IMR-90 (cell line): ENCODE measurements around the gene S100A16.

ENCODE experiments used
- BHLHE40 ChIP-seq: fragments of 150-350 bp; IDR thresholded peaks from 2 replicates; pipeline ENCODE4 v1.6.1; 2016; ENCODE audit warnings: mild to moderate bottlenecking, low read depth, low read length
- CHD1 ChIP-seq: IDR thresholded peaks from 2 replicates; pipeline ENCODE4 v1.6.1; 2012; ENCODE audit warnings: low read depth, low read length, improper control_type of control experiment
- MAFK ChIP-seq: IDR thresholded peaks from 2 replicates; pipeline ENCODE4 v1.6.1; 2012; ENCODE audit warnings: low read depth, low read length, improper control_type of control experiment
- MAZ ChIP-seq: IDR thresholded peaks from 2 replicates; pipeline ENCODE4 v1.6.1; 2012; ENCODE audit warnings: low read depth, mild to moderate bottlenecking, low read length, improper control_type of control experiment, moderate library complexity, borderline replicate concordance
- MXI1 ChIP-seq: IDR thresholded peaks from 2 replicates; pipeline ENCODE4 v1.6.1; 2012; ENCODE audit warnings: low read depth, mild to moderate bottlenecking, low read length, moderate library complexity, borderline replicate concordance
- NFE2L2 ChIP-seq: fragments of 150-350 bp; IDR thresholded peaks from 2 replicates; pipeline ENCODE4 v1.6.1; 2016; ENCODE audit warnings: low read depth, mild to moderate bottlenecking, low read length
- POLR2A ChIP-seq: IDR thresholded peaks from 2 replicates; pipeline ENCODE4 v1.6.1; 2012; ENCODE audit warnings: mild to moderate bottlenecking, low read depth, low read length
- RAD21 ChIP-seq: IDR thresholded peaks from 2 replicates; pipeline ENCODE4 v1.6.1; 2012; ENCODE audit warnings: low read length, improper control_type of control experiment
- RCOR1 ChIP-seq: IDR thresholded peaks from 2 replicates; pipeline ENCODE4 v1.6.1; 2012; ENCODE audit warnings: mild to moderate bottlenecking, low read length, improper control_type of control experiment; ENCODE audit not compliant: insufficient replicate concordance
- RFX5 ChIP-seq: IDR thresholded peaks from 2 replicates; pipeline ENCODE4 v1.8.0; 2012; ENCODE audit warnings: low read depth, mild to moderate bottlenecking, low read length, moderate library complexity
- SMC3 ChIP-seq: fragments of 150-350 bp; IDR thresholded peaks from 2 replicates; pipeline ENCODE4 v1.6.1; 2016; ENCODE audit warnings: low read depth, mild to moderate bottlenecking, antibody characterized with exemption, low read length, moderate library complexity
- TF ChIP-seq, protein P1 (sequence below): conservative IDR thresholded peaks from 2 replicates; pipeline ENCODE4 v1.5.1; 2012; ENCODE audit warnings: mild to moderate bottlenecking, low read depth, low read length, improper control_type of control experiment
- TF ChIP-seq, protein P2 (sequence below): fragments of 150-350 bp; IDR thresholded peaks from 2 replicates; pipeline ENCODE4 v1.6.1; 2016; ENCODE audit warnings: low read depth, mild to moderate bottlenecking, low read length, moderate library complexity, borderline replicate concordance
- TF ChIP-seq, protein P3 (sequence below): fragments of 150-350 bp; IDR thresholded peaks from 2 replicates; pipeline ENCODE4 v1.6.1; 2017; ENCODE audit warnings: mild to moderate bottlenecking, antibody characterized with exemption, low read length, low read depth

DNA sequence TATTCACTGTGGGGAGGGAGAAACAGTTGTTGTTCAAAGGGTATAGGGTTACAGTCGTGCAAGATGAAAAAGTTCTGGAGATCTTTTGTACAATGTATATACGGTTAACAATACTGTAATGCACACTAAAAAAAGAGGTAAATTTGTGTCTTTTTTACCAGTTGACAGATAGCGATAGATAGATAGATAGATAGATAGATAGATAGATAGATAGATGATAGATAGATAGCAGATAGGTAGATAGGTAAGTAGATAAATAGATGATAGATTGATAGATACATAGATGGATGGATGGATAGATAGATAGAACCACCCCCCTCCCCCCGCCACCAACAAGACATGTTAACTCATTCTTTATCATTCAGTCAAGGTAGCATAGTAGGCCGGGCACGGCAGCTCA is 10.2 kb downstream of the S100A16 start:
- no peak for TF ChIP-seq RFX5
- TF ChIP-seq, protein P1, sequence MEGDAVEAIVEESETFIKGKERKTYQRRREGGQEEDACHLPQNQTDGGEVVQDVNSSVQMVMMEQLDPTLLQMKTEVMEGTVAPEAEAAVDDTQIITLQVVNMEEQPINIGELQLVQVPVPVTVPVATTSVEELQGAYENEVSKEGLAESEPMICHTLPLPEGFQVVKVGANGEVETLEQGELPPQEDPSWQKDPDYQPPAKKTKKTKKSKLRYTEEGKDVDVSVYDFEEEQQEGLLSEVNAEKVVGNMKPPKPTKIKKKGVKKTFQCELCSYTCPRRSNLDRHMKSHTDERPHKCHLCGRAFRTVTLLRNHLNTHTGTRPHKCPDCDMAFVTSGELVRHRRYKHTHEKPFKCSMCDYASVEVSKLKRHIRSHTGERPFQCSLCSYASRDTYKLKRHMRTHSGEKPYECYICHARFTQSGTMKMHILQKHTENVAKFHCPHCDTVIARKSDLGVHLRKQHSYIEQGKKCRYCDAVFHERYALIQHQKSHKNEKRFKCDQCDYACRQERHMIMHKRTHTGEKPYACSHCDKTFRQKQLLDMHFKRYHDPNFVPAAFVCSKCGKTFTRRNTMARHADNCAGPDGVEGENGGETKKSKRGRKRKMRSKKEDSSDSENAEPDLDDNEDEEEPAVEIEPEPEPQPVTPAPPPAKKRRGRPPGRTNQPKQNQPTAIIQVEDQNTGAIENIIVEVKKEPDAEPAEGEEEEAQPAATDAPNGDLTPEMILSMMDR, result no peak
- no peak for TF ChIP-seq POLR2A
- TF ChIP-seq BHLHE40, result no peak
- TF ChIP-seq MAFK, result no peak
- no peak for TF ChIP-seq RCOR1
- TF ChIP-seq, protein P2, sequence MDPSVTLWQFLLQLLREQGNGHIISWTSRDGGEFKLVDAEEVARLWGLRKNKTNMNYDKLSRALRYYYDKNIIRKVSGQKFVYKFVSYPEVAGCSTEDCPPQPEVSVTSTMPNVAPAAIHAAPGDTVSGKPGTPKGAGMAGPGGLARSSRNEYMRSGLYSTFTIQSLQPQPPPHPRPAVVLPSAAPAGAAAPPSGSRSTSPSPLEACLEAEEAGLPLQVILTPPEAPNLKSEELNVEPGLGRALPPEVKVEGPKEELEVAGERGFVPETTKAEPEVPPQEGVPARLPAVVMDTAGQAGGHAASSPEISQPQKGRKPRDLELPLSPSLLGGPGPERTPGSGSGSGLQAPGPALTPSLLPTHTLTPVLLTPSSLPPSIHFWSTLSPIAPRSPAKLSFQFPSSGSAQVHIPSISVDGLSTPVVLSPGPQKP, result no peak
- TF ChIP-seq MXI1, result no peak
- TF ChIP-seq, protein P3, sequence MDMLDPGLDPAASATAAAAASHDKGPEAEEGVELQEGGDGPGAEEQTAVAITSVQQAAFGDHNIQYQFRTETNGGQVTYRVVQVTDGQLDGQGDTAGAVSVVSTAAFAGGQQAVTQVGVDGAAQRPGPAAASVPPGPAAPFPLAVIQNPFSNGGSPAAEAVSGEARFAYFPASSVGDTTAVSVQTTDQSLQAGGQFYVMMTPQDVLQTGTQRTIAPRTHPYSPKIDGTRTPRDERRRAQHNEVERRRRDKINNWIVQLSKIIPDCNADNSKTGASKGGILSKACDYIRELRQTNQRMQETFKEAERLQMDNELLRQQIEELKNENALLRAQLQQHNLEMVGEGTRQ, result no peak
- TF ChIP-seq MAZ, result no peak
- no peak for TF ChIP-seq SMC3
- no peak for TF ChIP-seq NFE2L2
- no peak for TF ChIP-seq RAD21
- TF ChIP-seq CHD1, result no peak
